HepG2 (cell line): ENCODE data around the gene NR2F6. TPM values are rescaled to one million over a fixed set of nuclear protein-coding genes. Genes with fewer than 3 reads are reported as not detected.

Experiments used
- JDP2 ChIP-seq: sonication (generic); formaldehyde crosslinking; IDR thresholded peaks from 2 replicates; pipeline ENCODE4 v1.8.1; 2022; ENCODE audit warnings: missing genetic modification reagents, borderline replicate concordance
- RXRA ChIP-seq: sonication (generic); formaldehyde crosslinking; IDR thresholded peaks from 2 replicates; pipeline ENCODE4 v1.5.1; 2020; ENCODE audit warnings: missing genetic modification reagents
- ZFP36 ChIP-seq: fragments of 150-350 bp; IDR thresholded peaks from 2 replicates; pipeline ENCODE4 v1.6.1; 2018; ENCODE audit warnings: borderline replicate concordance, low read length, low read depth; ENCODE audit not compliant: partially characterized antibody
- ZKSCAN8 ChIP-seq: IDR thresholded peaks from 2 replicates; pipeline ENCODE4 v1.6.1; 2016; ENCODE audit warnings: borderline replicate concordance, missing genetic modification reagents, missing compliant biosample characterization
- ZNF136 ChIP-seq: sonication (generic); formaldehyde crosslinking; IDR thresholded peaks from 2 replicates; pipeline ENCODE4 v1.8.1; 2022; ENCODE audit warnings: low read depth, mild to moderate bottlenecking, moderate library complexity, missing genetic modification reagents
- ZNF274 ChIP-seq: sonication (generic); formaldehyde crosslinking; IDR thresholded peaks from 2 replicates; pipeline ENCODE4 v1.5.1; 2020; ENCODE audit warnings: mild to moderate bottlenecking, missing genetic modification reagents
- ZNF354B ChIP-seq: sonication (generic); formaldehyde crosslinking; IDR thresholded peaks from 2 replicates; pipeline ENCODE4 v1.8.0; 2022; ENCODE audit warnings: mild to moderate bottlenecking, missing genetic modification reagents
- ZNF788 ChIP-seq: sonication (generic); formaldehyde crosslinking; IDR thresholded peaks from 2 replicates; pipeline ENCODE4 v1.5.0; 2020; ENCODE audit warnings: mild to moderate bottlenecking, missing genetic modification reagents, borderline replicate concordance
- ZSCAN22 ChIP-seq: sonication (generic); formaldehyde crosslinking; IDR thresholded peaks from 2 replicates; pipeline ENCODE4 v1.4.0; 2020; ENCODE audit warnings: mild to moderate bottlenecking, missing genetic modification reagents
- polyA plus RNA-seq, 8 experiments: library from polyadenylated mRNA; depleted of rRNA in 3 of 8; stranded (reverse) in 7 of 8; unstranded in 1 of 8; fragments of >200 nt; fragmentation: Illumina TruSeq in 4 of 8; extraction: Trizol in 4 of 8; gene quantifications; 2 replicates each; pipeline versions ENCODE4 v1.2.1 to v1.2.3, GENCODE V29; 2011 to 2016; ENCODE audit warnings: low read depth in 4 of 8, missing spikeins in 1 of 8, mixed read lengths in 1 of 8; ENCODE audit not compliant: insufficient read depth in 1 of 8
- total RNA-seq, 5 experiments: library from RNA; depleted of rRNA; stranded (reverse); fragments of >200 nt; fragmentation: Illumina TruSeq; extraction: Trizol; gene quantifications; 2 replicates each; pipeline ENCODE4 v1.2.3, GENCODE V29; 2016; ENCODE audit warnings: low read depth in 1 of 5
- TF ChIP-seq, protein P1 (sequence below): fragments of 450-650 bp; IDR thresholded peaks from 2 replicates; pipeline ENCODE4 v1.6.1; 2016
- TF ChIP-seq, protein P2 (sequence below): sonication (generic); formaldehyde crosslinking; IDR thresholded peaks from 2 replicates; pipeline ENCODE4 v1.5.1; 2020; ENCODE audit warnings: missing genetic modification reagents, mild to moderate bottlenecking, borderline replicate concordance
- TF ChIP-seq, protein P3 (sequence below): sonication (generic); formaldehyde crosslinking; IDR thresholded peaks from 2 replicates; pipeline ENCODE4 v1.5.1; 2020; ENCODE audit warnings: mild to moderate bottlenecking, moderate library complexity, missing genetic modification reagents
- TF ChIP-seq, protein P4 (sequence below), 2 experiments: IDR thresholded peaks; 2 replicates each; pipeline ENCODE4 v1.6.1; 2011 to 2012; ENCODE audit warnings: low read length in 2 of 2, borderline replicate concordance in 1 of 2, low read depth in 1 of 2, mild to moderate bottlenecking in 1 of 2, moderate library complexity in 1 of 2
- TF ChIP-seq, protein P5 (sequence below): sonication (generic); formaldehyde crosslinking; IDR thresholded peaks from 2 replicates; pipeline ENCODE4 v1.4.0; 2020; ENCODE audit warnings: low read depth, mild to moderate bottlenecking, missing genetic modification reagents
- TF ChIP-seq, protein P6 (sequence below): IDR thresholded peaks from 2 replicates; pipeline ENCODE4 v1.6.1; 2016

Gene NR2F6
- total and polyA plus RNA-seq, 2 of the 13 experiments (the other 11 are each of a cell fraction or from before 2014, with no cell fraction given), result 30.9 to 72.4 TPM

DNA sequence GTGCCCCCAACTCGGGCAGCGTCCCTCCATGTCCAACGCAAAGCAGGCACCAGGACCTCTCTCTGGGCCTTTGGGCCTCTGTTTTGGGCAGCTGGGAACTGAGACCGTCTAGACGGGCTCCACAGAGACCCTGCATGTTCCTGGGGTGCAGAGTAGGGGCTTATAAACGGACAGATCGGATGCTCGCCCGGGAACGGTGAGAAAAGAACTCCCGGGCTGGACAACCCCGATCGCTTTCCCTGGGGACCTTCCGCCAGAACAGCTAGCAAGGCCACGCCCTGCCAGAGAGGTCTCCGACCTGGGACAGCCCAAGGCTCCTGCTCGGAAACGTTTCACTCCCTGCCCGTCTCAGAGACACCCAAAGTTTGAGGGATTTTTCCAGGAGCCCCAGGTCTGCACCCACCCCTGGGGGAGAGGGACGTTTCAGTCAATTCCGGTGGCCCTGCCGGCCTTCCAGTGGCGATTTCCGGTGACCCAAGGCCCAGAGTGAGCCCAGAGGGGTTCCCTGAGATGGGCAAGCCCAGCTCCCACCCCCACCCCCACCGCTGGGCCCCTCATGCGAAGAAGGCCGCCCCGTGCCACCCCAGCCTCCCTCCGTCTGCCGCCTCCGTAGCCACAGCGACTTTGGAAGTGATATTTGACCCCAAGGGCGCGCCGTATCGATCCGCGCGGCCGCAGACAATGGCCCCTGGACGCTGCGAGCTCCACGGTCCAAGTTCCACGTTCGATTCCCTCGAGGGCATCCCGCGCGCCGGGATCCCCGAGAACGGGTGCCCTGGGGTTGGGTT, 1.7 kb downstream of the NR2F6 start (continued):
- TF ChIP-seq RXRA (CRISPR knock-in tag) (peak; percentile 95), ZNF274 (CRISPR knock-in tag) (no peak), ZNF354B (CRISPR knock-in tag) (no peak), ZKSCAN8 (CRISPR knock-in tag) (no peak), ZFP36 (no peak), ZNF136 (CRISPR knock-in tag) (0 out of 2 replicates have a peak, but pooled peaks have one; percentile 22), JDP2 (CRISPR knock-in tag) (no peak), ZSCAN22 (CRISPR knock-in tag) (no peak), ZNF788 (CRISPR knock-in tag) (0 out of 2 replicates have a peak, but pooled peaks have one; percentile 28)
- TF ChIP-seq, protein P1, sequence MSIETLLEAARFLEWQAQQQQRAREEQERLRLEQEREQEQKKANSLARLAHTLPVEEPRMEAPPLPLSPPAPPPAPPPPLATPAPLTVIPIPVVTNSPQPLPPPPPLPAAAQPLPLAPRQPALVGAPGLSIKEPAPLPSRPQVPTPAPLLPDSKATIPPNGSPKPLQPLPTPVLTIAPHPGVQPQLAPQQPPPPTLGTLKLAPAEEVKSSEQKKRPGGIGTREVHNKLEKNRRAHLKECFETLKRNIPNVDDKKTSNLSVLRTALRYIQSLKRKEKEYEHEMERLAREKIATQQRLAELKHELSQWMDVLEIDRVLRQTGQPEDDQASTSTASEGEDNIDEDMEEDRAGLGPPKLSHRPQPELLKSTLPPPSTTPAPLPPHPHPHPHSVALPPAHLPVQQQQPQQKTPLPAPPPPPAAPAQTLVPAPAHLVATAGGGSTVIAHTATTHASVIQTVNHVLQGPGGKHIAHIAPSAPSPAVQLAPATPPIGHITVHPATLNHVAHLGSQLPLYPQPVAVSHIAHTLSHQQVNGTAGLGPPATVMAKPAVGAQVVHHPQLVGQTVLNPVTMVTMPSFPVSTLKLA, result no peak
- TF ChIP-seq, protein P2, sequence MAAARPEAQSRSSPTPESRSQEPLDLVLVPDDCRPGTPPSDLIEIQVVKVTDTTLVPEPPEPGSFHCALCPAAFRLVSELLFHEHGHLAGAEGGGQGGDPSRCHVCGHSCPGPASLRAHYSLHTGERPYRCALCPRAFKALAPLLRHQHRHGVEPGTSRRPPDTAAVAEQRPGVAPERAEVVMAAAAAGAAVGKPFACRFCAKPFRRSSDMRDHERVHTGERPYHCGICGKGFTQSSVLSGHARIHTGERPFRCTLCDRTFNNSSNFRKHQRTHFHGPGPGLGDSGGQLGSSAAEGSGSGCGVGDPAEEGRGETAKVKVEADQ (CRISPR knock-in tag), result peak; percentile 40; the same call in 1 of the 2 replicates
- TF ChIP-seq, protein P3, sequence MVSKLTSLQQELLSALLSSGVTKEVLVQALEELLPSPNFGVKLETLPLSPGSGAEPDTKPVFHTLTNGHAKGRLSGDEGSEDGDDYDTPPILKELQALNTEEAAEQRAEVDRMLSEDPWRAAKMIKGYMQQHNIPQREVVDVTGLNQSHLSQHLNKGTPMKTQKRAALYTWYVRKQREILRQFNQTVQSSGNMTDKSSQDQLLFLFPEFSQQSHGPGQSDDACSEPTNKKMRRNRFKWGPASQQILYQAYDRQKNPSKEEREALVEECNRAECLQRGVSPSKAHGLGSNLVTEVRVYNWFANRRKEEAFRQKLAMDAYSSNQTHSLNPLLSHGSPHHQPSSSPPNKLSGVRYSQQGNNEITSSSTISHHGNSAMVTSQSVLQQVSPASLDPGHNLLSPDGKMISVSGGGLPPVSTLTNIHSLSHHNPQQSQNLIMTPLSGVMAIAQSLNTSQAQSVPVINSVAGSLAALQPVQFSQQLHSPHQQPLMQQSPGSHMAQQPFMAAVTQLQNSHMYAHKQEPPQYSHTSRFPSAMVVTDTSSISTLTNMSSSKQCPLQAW (CRISPR knock-in tag), result 0 out of 2 replicates have a peak, but pooled peaks have one; percentile 44
- TF ChIP-seq, protein P4, sequence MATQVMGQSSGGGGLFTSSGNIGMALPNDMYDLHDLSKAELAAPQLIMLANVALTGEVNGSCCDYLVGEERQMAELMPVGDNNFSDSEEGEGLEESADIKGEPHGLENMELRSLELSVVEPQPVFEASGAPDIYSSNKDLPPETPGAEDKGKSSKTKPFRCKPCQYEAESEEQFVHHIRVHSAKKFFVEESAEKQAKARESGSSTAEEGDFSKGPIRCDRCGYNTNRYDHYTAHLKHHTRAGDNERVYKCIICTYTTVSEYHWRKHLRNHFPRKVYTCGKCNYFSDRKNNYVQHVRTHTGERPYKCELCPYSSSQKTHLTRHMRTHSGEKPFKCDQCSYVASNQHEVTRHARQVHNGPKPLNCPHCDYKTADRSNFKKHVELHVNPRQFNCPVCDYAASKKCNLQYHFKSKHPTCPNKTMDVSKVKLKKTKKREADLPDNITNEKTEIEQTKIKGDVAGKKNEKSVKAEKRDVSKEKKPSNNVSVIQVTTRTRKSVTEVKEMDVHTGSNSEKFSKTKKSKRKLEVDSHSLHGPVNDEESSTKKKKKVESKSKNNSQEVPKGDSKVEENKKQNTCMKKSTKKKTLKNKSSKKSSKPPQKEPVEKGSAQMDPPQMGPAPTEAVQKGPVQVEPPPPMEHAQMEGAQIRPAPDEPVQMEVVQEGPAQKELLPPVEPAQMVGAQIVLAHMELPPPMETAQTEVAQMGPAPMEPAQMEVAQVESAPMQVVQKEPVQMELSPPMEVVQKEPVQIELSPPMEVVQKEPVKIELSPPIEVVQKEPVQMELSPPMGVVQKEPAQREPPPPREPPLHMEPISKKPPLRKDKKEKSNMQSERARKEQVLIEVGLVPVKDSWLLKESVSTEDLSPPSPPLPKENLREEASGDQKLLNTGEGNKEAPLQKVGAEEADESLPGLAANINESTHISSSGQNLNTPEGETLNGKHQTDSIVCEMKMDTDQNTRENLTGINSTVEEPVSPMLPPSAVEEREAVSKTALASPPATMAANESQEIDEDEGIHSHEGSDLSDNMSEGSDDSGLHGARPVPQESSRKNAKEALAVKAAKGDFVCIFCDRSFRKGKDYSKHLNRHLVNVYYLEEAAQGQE (IDR thresholded peaks at IDR 0.05; ENCODE audit: borderline replicate concordance in 1 of 2, low read depth in 1 of 2, low read length in 2 of 2), result 0 out of 4 replicates have a peak, but pooled peaks of 1 of the 2 experiments have one; percentile 42
- TF ChIP-seq, protein P5, sequence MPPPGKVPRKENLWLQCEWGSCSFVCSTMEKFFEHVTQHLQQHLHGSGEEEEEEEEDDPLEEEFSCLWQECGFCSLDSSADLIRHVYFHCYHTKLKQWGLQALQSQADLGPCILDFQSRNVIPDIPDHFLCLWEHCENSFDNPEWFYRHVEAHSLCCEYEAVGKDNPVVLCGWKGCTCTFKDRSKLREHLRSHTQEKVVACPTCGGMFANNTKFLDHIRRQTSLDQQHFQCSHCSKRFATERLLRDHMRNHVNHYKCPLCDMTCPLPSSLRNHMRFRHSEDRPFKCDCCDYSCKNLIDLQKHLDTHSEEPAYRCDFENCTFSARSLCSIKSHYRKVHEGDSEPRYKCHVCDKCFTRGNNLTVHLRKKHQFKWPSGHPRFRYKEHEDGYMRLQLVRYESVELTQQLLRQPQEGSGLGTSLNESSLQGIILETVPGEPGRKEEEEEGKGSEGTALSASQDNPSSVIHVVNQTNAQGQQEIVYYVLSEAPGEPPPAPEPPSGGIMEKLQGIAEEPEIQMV (CRISPR knock-in tag), result no peak
- TF ChIP-seq, protein P6, sequence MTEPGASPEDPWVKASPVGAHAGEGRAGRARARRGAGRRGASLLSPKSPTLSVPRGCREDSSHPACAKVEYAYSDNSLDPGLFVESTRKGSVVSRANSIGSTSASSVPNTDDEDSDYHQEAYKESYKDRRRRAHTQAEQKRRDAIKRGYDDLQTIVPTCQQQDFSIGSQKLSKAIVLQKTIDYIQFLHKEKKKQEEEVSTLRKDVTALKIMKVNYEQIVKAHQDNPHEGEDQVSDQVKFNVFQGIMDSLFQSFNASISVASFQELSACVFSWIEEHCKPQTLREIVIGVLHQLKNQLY (CRISPR knock-in tag), result no peak
